Inflammatory macrophage (primary cell): Measurements from ENCODE around the gene FANCD2.
"Not testable (repeated sequence)": the region's sequence is repeated elsewhere in the genome, so short reads cannot be mapped to it uniquely, and the experiment has no call there.

Experiments
- DNase-seq, 2 donors: peaks; one replicate each; pipeline ENCODE4 v3.0.0-alpha.2; 2020 to 2022

The FANCD2 gene

GRCh38 chr3:10108091-10108490 lies 81.9 kb downstream of the FANCD2 start, which contains the start of gene FANCD2OS:
Gene FANCD2OS (minus strand): TSS chr3:10108255. CDS start chr3:10104774, 3,481 bp downstream.
- DNase-seq: no peak

DNA sequence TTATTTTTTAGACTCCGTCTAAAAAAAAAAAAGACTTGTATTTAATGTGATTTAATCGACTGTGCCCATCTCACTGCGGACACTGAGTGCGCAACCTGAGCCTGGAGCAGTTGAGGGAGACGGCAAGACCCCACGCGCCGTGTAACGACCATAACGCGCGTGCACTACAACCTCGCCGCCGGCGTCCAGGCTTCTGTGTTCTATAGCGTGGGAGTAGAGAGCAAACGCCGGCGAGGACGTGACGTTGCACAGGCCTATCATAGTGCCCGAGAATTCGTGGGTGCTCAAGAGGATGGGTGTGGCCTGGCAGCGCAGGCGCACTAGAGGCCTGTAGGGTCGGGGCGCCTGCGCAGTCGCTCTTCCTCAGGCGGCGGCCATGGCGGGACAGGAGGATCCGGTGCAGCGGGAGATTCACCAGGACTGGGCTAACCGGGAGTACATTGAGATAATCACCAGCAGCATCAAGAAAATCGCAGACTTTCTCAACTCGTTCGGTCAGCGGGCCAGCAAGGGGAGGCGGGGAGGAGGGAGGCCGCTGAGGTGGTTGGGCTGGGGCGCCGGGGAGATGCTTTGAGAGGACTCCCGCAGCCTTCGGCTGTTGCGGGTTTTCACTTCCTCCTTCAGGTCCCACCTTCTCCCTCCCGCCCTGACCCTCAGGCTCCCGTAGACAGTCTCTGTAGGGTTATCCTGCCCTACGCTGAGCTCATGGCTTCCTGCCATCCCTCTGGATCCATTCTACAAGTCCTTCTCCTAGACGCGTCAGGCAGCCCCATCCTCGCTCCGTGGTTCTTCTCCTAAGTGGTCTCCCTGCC lies 89.3 kb downstream of the FANCD2 start, which contains the start of gene BRK1:
Gene BRK1 (plus strand): TSS at position 350 of the 812 bp plus-strand sequence. CDS start 27 bp downstream, at position 377.
- peak; percentile 98 to 99 for DNase-seq

GRCh38 chr3:10116138-10116460 lies 89.9 kb downstream of the FANCD2 start:
- peak; percentile 36 to 47 for DNase-seq

DNA sequence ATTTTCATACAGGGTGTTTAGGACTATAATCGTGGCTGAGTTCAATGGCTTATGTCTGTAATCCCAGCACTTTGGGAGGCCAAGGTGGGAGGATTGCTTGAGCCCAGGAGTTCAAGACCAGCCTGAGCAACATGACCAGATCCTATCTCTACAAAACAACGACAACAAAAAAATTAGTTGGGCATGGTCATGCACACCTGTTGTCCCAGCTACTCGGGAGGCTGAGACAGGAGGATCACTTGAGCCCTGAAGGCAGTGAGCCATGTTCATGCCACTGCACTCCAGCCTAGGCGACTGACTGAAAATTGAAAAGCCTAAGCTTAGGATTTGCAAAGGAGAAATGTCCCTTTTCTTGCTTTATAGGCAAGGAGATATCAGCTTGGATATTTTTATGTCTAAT lies 90.7 kb downstream of the FANCD2 start:
- no peak for DNase-seq

GRCh38 chr3:10119376-10119775 lies 93.1 kb downstream of the FANCD2 start:
- no peak for DNase-seq

DNA sequence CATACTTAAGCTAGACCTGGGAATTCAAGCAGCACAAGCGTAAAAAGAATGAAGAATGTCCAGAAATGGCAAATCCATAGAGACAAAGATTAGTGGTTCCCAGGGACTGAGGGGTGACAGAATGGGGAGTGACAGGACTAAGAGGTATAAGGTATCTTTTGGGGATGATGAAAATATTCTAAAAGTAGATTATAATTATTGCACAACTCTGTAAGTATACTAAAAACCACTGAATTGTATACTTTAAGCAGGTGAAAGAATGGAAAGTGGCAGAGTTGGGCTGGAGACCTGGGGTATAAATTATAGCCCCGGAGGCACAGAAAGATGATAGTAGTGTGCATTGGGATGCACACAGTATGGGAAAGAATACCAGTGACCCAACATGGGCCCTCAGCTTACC lies 94.8 kb downstream of the FANCD2 start:
- DNase-seq: no peak

- DNase-seq: no peak
Observed at GRCh38 chr3:10122724-10123123, 96.5 kb downstream of the FANCD2 start.

DNA sequence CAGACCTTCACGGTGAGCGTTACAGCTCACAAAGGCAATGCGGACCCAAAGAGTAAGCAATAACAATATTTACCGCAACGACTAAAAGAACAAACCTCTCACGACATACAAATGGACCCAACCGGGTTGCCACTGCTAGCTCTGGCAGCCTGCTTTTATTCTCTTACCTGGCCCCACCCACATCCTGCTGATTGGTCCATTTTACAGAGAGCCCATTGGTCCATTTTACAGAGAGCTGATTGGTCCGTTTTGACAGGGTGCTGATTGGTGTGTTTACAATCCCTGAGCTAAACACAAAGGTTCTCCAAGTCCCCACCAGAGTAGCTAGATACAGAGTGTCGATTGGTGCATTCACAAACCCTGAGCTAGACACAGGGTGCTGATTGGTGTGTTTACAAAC lies 109.6 kb downstream of the FANCD2 start:
- DNase-seq: not testable (repeated sequence)

DNA sequence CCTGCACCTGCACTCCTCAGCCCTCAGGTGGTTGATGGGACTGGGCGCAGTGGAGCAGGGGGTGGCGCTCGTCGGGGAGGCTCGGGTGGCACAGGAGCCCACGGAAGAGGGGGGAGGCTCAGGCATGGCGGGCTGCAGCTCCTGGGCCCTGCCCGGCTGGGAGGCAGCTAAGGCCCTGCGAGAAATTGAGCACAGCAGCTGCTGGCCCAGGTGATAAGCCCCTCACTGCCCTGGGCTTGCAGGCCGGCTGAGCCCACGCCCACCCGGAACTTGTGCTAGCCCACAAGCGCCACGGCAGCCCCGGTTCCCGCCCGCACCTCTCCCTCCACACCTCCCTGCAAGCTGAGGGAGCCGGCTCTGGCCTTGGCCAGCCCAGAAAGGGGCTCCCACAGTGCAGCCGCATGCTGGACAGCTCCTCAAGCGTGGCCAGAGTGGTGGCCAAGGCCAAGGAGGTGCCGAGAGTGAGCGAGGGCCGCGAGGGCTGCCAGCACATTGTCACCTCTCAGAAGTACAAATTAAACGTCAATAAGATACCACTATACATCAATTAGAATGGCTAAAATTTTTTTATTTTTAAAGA lies 110.3 kb downstream of the FANCD2 start:
- no peak for DNase-seq

DNA sequence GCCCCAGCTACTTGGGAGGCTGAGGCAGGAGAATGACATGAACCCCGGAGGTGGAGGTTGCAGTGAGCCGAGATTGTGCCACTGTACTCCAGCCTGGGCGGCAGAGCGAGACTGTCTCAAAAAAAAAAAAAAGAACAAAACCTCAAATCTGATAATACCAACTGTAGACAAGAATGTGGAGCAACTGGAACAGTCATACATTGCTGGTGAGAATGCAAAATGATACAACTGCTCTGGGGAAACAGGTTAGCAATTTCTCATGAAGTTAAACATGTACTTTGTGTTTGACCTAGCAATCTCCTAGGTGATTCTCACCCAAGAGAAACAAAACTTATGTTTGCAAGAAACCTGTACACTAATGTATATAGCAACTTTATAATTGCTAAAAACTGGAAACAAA lies 110.9 kb downstream of the FANCD2 start:
- DNase-seq: no peak

DNA sequence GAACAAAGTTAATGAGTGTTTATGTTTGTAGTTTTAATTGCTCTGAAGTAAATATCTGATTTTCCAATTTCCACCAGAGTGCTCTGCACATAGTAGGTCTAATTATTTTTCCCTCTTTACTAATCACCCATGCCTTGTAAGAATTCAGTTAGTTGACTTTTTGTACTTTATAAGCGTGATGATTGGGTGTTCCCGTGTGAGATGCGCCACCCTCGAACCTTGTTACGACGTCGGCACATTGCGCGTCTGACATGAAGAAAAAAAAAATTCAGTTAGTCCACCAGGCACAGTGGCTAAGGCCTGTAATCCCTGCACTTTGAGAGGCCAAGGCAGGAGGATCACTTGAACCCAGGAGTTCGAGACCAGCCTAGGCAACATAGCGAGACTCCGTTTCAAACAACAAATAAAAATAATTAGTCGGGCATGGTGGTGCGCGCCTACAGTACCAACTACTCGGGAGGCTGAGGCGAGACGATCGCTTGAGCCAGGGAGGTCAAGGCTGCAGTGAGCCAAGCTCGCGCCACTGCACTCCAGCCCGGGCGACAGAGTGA lies 114.8 kb downstream of the FANCD2 start:
- DNase-seq: no peak

DNA sequence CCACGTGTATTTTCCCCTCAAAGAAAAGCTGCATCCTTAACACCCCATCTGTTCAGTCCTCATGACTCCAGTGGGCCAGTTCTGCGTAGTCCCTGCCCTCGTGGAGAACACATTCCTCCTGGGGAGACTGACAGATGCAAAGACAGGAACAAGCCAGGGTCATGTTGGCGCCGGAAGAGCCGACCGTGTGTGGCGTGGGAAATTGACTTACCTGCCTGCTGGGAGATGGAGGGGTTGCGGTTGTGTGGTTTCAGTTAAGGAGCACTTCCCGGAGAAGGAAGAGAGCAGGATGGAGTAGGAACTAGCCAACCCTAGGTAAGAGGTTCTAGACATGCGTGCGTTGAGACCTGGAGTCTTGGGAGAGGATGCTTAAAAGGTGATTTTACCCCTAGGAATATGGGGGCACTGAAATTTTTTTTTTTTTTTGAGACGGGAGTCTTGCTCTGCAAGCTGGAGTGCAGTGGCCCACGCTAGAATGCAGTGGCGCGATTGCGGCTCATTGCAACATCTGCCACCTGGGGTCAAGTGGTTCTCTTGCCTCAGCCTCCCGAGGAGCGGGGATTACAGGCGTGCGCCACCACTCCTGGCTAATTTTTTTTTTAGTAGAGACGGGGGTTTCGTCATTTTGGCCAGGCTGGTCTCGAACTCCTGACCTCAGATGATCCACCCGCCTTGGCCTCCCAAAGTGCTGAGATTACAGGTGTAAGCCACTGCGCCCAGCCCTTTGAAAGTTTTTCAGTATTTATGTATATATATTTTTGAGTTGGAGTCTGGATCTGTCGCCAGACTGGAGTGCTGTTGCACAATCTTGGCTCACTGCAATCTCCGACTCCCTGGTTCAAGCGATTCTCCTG lies 116.7 kb downstream of the FANCD2 start:
- DNase-seq: peak; percentile 10 to 38

- DNase-seq: peak; percentile 74 to 77
Observed at GRCh38 chr3:10145685-10146084, 119.4 kb downstream of the FANCD2 start.

GRCh38 chr3:10149226-10149625 lies 123.0 kb downstream of the FANCD2 start:
- DNase-seq: peak; percentile 79 to 81

DNA sequence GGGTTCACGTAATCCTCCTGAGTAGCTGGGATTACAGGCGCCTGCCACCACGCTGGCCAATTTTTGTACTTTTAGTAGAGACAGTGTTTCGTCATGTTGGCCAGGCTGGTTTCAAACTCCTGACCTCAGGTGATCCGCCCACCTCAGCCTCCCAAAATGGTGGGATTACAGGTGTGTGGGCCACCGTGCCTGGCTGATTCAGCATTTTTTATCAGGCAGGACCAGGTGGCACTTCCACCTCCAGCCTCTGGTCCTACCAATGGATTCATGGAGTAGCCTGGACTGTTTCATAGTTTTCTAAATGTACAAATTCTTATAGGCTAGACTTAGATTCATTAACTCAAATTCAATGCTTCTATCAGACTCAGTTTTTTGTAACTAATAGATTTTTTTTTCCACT lies 124.8 kb downstream of the FANCD2 start:
- no peak for DNase-seq
